Activated CD4-positive, alpha-beta T cell treated with anti-CD3 and anti-CD28 coated beads for 4 hours (primary cell): Measurements from ENCODE around the gene ST8SIA1.
"Not testable (repeated sequence)": the region's sequence is repeated elsewhere in the genome, so short reads cannot be mapped to it uniquely, and the experiment has no call there.

ENCODE experiments used
- DNase-seq, 2 donors: peaks; one replicate each; pipeline ENCODE4 v3.0.0-alpha.2; 2020

ST8SIA1 gene

GRCh38 chr12:22149286-22149685, 185.2 kb downstream of the ST8SIA1 start:
- not testable (repeated sequence) for DNase-seq

- DNase-seq: peak in 1 of 2 donors; percentile 20
Measured at GRCh38 chr12:22146686-22147085, 187.8 kb downstream of the ST8SIA1 start.
